Activated effector memory CD4-positive, alpha-beta T cell treated with anti-CD3 and anti-CD28 coated beads, Interleukin-2, amount 50 U/mL, for 16 hours (primary cell): Measurements from ENCODE around the gene FCRLA.

Experiments
- DNase-seq: peaks from one replicate; pipeline ENCODE4 v3.0.0-alpha.2; 2020

The FCRLA gene

DNA sequence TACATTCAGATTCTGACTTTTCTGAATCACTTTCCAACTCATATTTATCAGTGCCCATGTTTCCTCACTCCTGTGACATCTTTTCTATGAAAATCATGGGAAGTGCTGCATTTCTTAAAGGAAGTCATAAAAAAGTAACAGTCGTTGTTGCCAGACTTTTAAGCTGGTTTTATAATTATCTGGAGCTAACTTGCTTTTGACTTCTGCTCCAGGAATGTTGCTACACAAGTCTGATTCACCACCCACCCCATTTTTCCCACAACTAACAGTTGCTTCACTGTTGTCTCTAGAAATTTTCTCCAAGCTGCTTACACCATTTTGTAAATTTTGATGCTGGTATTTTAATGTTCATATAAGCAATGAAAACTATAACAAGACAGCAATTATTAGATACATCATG is 26.5 kb downstream of the FCRLA start:
- no peak for DNase-seq

DNA sequence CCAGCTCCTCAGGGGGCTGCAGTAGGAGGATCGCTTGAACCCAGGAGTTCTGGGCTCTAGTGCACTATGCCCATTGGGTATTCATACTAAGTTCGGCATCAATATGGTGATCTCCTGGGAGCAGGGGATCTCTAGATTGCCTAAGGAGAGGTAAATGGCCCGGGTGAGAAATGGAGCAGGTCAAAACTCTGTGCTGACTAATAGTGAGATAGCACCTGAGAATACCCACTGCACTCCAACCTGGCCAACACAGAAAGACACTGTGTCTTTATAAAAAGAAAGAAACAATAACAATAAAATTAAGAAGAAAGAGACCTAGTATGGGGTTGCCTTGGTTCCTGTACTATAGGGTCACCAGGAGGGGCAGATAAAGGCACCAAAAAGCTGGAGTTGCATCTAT is 28.8 kb downstream of the FCRLA start:
- DNase-seq: no peak

GRCh38 chr1:161736335-161736969 is 29.4 kb downstream of the FCRLA start:
- DNase-seq: no peak

DNA sequence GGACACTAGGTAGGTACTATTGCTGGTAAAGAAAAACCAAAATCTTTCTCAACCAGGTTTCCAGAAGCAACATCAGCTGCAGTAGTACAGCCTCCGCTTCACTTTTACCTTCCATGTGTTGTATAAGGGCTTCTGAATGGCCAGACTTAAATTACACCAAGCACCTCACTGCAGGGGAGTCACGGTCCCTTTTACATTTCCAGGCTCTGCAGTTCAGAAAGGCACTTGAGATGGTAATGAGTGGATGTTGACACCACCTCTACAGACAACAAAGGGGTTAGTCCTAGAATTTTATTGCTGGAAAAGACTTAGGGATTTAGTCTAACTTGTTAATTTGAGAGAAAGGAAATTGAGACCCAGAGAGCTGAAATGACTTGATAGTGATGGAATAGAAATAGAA is 30.6 kb downstream of the FCRLA start:
- no peak for DNase-seq

GRCh38 chr1:161738627-161739287 is 31.7 kb downstream of the FCRLA start:
- peak; percentile 73 for DNase-seq

- DNase-seq: no peak
These were observed 33.0 kb downstream of the FCRLA start for GRCh38 chr1:161739865-161740566.

DNA sequence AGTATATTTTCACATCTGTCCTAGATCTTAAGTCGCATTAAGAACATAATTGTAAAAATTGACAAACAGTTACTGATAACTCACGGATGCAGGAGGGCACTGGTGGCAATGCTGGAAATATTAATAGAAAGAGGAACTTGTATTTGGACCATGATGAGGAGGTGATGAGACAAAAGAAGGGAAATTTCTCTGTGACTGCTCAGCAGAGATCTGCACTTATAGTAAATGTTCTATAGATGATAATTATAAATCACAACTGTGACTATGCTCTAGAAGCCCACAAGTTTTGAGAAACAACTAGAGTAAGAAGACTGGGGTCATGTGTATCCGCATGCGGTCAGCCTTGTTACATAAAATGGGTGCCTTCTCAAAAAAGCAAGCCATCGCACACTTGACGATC is 33.9 kb downstream of the FCRLA start:
- no peak for DNase-seq

GRCh38 chr1:161743231-161743630 is 36.2 kb downstream of the FCRLA start:
- DNase-seq: no peak

- DNase-seq: no peak
These were observed 40.8 kb downstream of the FCRLA start for GRCh38 chr1:161747801-161748200.

- peak; percentile 95 for DNase-seq
These were observed 42.7 kb downstream of the FCRLA start, which contains the start of gene DUSP12 for GRCh38 chr1:161749509-161750407. TSS of gene DUSP12 (plus strand) at chr1:161749786. CDS start at chr1:161749802, 16 bp downstream.

GRCh38 chr1:161763522-161764098 is 56.6 kb downstream of the FCRLA start:
- DNase-seq: peak; percentile 76
